Right atrium auricular region (tissue), 2 donors: Measurements from ENCODE around the gene GJB6. TPM values are rescaled to one million over a fixed set of nuclear protein-coding genes. Genes with fewer than 3 reads are reported as not detected.

Experiments used
- DNase-seq: peaks from one replicate; pipeline ENCODE4 v3.0.0-alpha.2; 2019; ENCODE audit warnings: low spot score
- H3K27ac ChIP-seq, 2 donors: fragments of 200-600 bp; sonication (generic); 1 replicate in 1 of 2; 2 replicates in 1 of 2; pipeline ENCODE4 v1.5.1; 2016 to 2019
- H3K27me3 ChIP-seq, 2 donors: fragments of 200-600 bp; sonication (generic); one replicate each; pipeline versions ENCODE4 v1.5.1 to v1.6.0; 2017 to 2019
- H3K36me3 ChIP-seq: fragments of 200-600 bp; sonication (generic); one replicate; pipeline ENCODE4 v1.5.1; 2016
- H3K4me1 ChIP-seq, 2 donors: fragments of 200-600 bp; sonication (generic); one replicate each; pipeline versions ENCODE4 v1.5.1 to v1.6.0; 2017 to 2019
- H3K4me3 ChIP-seq, 2 donors: fragments of 200-600 bp; sonication (generic); 1 replicate in 1 of 2; 2 replicates in 1 of 2; pipeline ENCODE4 v1.5.1; 2017 to 2019; ENCODE audit warnings: mild to moderate bottlenecking in 1 of 2, moderate library complexity in 1 of 2
- H3K9me3 ChIP-seq, 2 donors: fragments of 200-600 bp; sonication (generic); one replicate each; pipeline ENCODE4 v1.5.1; 2019
- CTCF ChIP-seq, 2 donors: fragments of 200-600 bp; sonication (generic); IDR thresholded peaks; one replicate each; pipeline ENCODE4 v1.5.1; 2019; ENCODE audit warnings: antibody characterized with exemption in 2 of 2
- total RNA-seq, 2 donors: library from RNA; depleted of rRNA; stranded (reverse); fragments of >200 nt; gene quantifications; one replicate each; pipeline ENCODE4 v1.1.0, GENCODE V29; 2016

The GJB6 gene
- total RNA-seq, 2 donors from 2014 or later = not detected

- DNase-seq = no peak
- H3K27ac ChIP-seq = no peak overlapping the region
- no peaks in the 10 kb centered on the region for H3K36me3 ChIP-seq
- peaks cover 0 to 25% of the 10 kb centered on the region in 2 donors for H3K4me1 ChIP-seq
- TF ChIP-seq CTCF (IDR thresholded peaks at IDR 0.05) = no peak
- H3K27me3 ChIP-seq = peaks cover 5 to 15% of the 10 kb centered on the region in 2 donors
- H3K4me3 ChIP-seq = no peak overlapping the region
- H3K9me3 ChIP-seq = no peaks in the 10 kb centered on the region
Measured at GRCh38 chr13:20188667-20189553, 43.2 kb downstream of the GJB6 start.

GRCh38 chr13:20186771-20187170, 45.3 kb downstream of the GJB6 start:
- H3K4me3 ChIP-seq = no peak overlapping the region
- no peak overlapping the region for H3K27ac ChIP-seq
- no peaks in the 10 kb centered on the region for H3K36me3 ChIP-seq
- H3K9me3 ChIP-seq = no peaks in the 10 kb centered on the region
- DNase-seq = no peak
- H3K4me1 ChIP-seq = peaks cover 0 to 4% of the 10 kb centered on the region in 2 donors
- TF ChIP-seq CTCF (IDR thresholded peaks at IDR 0.05) = no peak
- no peaks in the 10 kb centered on the region for H3K27me3 ChIP-seq

GRCh38 chr13:20185366-20186056, 46.6 kb downstream of the GJB6 start:
- Histone ChIP-seq H3K36me3 (no peaks in the 10 kb centered on the region), H3K9me3 (no peaks in the 10 kb centered on the region), H3K4me3 (no peak overlapping the region), H3K27ac (no peak overlapping the region), H3K27me3 (no peaks in the 10 kb centered on the region), H3K4me1 (no peaks in the 10 kb centered on the region)
- TF ChIP-seq CTCF (IDR thresholded peaks at IDR 0.05) = no peak
- no peak for DNase-seq

GRCh38 chr13:20182231-20182846, 49.8 kb downstream of the GJB6 start:
- Histone ChIP-seq H3K9me3 (no peaks in the 10 kb centered on the region), H3K36me3 (no peaks in the 10 kb centered on the region), H3K4me1 (no peaks in the 10 kb centered on the region), H3K27me3 (peaks cover 0 to 2% of the 10 kb centered on the region in 2 donors), H3K4me3 (no peak overlapping the region), H3K27ac (no peak overlapping the region)
- peak; percentile 63 to 86 for TF ChIP-seq CTCF (IDR thresholded peaks at IDR 0.05)
- DNase-seq = no peak

GRCh38 chr13:20181188-20181587, 50.9 kb downstream of the GJB6 start:
- no peak for DNase-seq

More at GRCh38 chr13:20181188-20181587, 50.9 kb downstream of the GJB6 start:
- H3K36me3 ChIP-seq = no peaks in the 10 kb centered on the region
- no peak for TF ChIP-seq CTCF (IDR thresholded peaks at IDR 0.05)
- H3K27ac ChIP-seq = no peak overlapping the region
- H3K27me3 ChIP-seq = peaks cover 0 to 4% of the 10 kb centered on the region in 2 donors
- H3K9me3 ChIP-seq = no peaks in the 10 kb centered on the region
- H3K4me1 ChIP-seq = no peaks in the 10 kb centered on the region
- no peak overlapping the region for H3K4me3 ChIP-seq
